IPS-18a (cell line): ENCODE results near the gene MTHFR.

Experiments used
- H3K27ac ChIP-seq: one replicate; pipeline ENCODE4 v1.5.1; 2013; ENCODE audit warnings: low read length
- H3K27me3 ChIP-seq: one replicate; pipeline ENCODE4 v1.6.1; 2013; ENCODE audit warnings: mild to moderate bottlenecking, low read length; ENCODE audit not compliant: control insufficient read depth, insufficient read depth
- H3K36me3 ChIP-seq: one replicate; pipeline ENCODE4 v1.6.1; 2013; ENCODE audit warnings: low read depth, low read length; ENCODE audit not compliant: control insufficient read depth
- H3K4me1 ChIP-seq: one replicate; pipeline ENCODE4 v1.6.1; 2013; ENCODE audit warnings: low read depth, low read length; ENCODE audit not compliant: control insufficient read depth
- H3K4me3 ChIP-seq: one replicate; pipeline ENCODE4 v1.5.1; 2013; ENCODE audit warnings: low read length
- H3K9ac ChIP-seq: one replicate; pipeline ENCODE4 v1.6.1; 2013; ENCODE audit warnings: mild to moderate bottlenecking, low read length, moderate library complexity
- H3K9me3 ChIP-seq: one replicate; pipeline ENCODE4 v1.6.1; 2013; ENCODE audit warnings: low read depth, low read length; ENCODE audit not compliant: control insufficient read depth

Gene MTHFR

DNA sequence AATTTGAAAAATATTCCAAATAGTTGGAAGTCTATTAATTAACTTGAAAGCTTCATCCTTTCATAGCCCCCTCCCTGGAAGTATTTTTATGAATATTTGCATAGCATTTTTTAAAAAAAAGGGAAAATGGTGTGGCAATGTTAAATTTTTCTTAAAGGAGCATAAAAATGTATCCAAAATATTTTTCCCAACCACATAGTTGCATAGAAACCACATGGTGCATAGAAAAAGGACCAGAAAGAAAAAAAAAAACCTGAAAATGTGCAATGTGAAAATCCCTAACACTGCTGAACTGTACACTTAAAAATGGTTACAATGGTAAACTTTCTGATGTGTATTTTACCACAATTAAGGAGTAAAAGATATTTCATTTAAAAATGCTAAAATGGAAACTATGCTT is 35.8 kb downstream of the MTHFR start:
- Histone ChIP-seq H3K36me3 (no peaks in the 10 kb centered on the region), H3K27ac (no peak overlapping the region), H3K9me3 (no peaks in the 10 kb centered on the region), H3K4me3 (no peak overlapping the region), H3K27me3 (no peaks in the 10 kb centered on the region), H3K9ac (no peak overlapping the region), H3K4me1 (no peaks in the 10 kb centered on the region)

DNA sequence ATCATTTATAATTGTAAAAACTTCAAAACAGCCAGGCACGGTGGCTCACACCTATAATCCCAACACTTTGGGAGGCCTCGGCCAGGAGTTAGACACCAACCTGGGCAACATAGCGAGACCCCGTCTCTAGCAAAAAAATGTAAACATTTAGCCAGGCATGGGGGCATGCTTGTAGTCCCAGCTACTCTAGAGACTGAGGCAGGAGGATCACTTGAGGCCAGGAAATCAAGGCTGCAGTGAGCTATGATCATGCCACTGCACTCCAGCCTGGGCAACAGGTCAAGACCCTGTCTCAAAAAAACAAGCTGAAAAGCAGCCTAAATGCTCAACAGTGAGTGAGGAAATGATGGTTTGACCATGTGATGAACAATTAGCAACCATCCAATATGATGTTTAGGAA is 36.5 kb downstream of the MTHFR start:
- no peaks in the 10 kb centered on the region for H3K9me3 ChIP-seq

DNA sequence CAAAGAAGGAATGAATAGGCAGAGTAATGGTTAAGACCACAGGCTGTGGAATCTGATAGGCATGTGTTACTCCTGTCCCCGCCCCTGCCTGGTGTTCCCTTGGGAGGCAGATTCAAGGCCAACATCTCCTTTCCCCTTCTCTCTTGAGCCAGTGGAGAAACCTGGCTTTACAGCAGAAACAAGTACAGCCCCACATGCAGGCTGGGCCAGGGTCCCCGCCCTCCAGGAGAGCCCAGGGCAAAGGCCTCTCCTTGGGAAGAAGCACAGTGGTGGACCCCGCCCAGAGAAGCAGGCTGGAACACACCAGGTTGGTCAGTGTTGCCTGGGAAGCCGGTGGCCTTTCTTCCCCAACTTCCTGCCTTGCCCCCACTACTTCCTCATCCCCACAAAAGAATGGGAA is 36.9 kb downstream of the MTHFR start:
- Histone ChIP-seq H3K27me3 (peaks cover 3% of the 10 kb centered on the region), H3K36me3 (no peaks in the 10 kb centered on the region), H3K9ac (no peak overlapping the region), H3K27ac (no peak overlapping the region), H3K9me3 (no peaks in the 10 kb centered on the region), H3K4me1 (no peaks in the 10 kb centered on the region), H3K4me3 (no peak overlapping the region)

More for the DNA sequence above, 36.5 kb downstream of the MTHFR start:
- Histone ChIP-seq H3K36me3 (no peaks in the 10 kb centered on the region), H3K27me3 (no peaks in the 10 kb centered on the region), H3K4me1 (no peaks in the 10 kb centered on the region), H3K4me3 (no peak overlapping the region), H3K9ac (no peak overlapping the region), H3K27ac (no peak overlapping the region)

DNA sequence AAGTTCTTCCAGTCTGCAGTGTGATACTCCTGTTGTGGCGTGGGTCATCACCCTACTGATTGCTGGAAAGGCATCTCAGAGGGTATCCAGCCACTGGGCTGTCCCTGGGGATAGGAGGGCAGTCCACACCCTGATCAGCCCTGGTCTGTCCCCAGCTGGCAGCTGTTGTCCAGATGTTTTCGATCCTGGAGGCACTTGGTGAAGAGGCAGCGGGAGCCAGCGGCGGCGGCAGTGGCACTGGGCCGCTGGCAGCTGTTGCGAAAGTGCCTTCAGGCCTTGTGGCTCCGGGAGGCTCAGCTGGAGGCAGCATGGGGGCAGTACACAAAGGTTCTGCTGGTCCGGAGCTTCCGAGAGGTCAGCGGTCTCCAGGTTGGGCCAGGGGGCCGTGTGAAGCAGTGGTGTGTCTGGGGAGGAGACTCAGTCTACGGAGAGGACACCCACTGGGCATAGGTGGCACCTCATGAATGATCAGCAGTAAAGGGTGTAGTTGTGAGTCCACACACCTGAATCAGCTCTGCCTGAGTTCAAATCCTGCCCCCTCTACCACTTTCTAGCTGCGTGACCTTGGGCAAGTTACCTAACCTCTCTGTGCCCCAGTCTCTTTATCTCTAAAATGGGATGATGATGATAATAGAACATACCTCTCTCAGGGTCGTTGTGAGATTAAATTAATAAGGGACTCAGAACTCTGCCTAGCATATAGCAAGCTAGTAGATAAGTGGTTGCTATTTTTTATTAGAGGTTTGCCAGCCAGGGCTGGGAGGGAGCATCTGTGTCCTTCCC is 37.7 kb downstream of the MTHFR start:
- H3K9ac ChIP-seq = no peak overlapping the region
- H3K27me3 ChIP-seq = peaks cover 10% of the 10 kb centered on the region

DNA sequence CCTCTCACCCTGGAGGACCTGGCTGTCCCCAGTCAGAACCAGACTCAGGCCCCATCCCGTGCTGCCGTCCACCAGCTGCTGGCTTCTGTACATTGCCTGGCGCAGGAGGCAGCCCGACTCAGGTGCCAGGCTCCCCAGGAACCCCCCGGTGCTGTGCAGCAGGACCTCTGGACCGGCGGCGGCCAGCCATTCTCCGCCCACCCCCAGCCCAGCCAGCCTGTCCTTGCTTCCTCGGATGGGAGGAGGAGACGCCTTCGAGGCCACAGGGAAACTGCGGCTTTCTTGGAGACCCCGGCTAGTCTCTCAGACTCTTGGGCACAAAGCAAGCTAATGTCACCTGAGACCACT is 39.4 kb downstream of the MTHFR start:
- Histone ChIP-seq H3K27ac (no peak overlapping the region), H3K9me3 (no peaks in the 10 kb centered on the region)

More for the DNA sequence above, 37.7 kb downstream of the MTHFR start:
- no peaks in the 10 kb centered on the region for H3K4me1 ChIP-seq
- no peak overlapping the region for H3K27ac ChIP-seq
- no peak overlapping the region for H3K4me3 ChIP-seq
- H3K9me3 ChIP-seq = no peaks in the 10 kb centered on the region
- no peaks in the 10 kb centered on the region for H3K36me3 ChIP-seq

DNA sequence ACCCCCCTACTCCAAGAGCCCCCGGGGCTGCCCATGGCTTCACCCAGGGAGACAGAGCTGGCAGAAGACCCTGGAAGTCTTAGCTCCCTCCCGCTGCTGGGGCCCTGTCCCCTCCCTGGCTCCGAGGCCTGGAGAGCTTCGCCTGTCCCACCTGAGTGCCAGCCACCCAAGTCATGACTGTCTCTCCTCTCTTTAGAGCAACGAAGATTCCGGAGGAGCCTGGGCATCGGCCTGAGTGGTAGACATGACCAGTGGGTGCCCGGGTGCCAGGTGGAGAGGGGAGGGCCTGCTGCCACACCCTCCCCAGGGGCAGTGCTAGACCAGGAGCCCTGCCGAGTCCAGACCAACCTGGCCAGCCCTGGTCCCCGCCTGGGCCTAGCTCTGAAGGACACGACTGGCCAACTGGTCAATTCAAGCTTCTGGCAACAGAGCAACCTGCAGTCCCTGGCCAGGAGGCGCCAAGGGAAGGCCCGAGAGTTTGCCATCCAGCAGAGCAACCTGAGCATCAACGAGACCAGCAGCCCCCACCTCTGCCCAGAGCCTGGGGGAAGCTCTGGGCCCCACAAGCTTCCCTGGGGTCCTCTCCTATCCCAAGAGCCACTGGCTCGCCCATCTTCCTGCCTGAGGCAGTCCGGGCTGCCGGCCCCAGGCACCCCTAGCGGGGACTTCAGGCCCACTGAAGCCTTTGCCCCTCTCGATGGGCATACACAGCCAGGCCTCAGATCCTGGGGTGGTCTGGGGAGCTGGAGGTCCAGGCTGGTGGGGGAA is 39.9 kb downstream of the MTHFR start:
- H3K9me3 ChIP-seq = no peaks in the 10 kb centered on the region
- H3K27me3 ChIP-seq = peaks cover 32% of the 10 kb centered on the region
- no peaks in the 10 kb centered on the region for H3K36me3 ChIP-seq
- H3K4me3 ChIP-seq = no peak overlapping the region
- no peak overlapping the region for H3K27ac ChIP-seq
- H3K9ac ChIP-seq = no peak overlapping the region
- peaks cover 9% of the 10 kb centered on the region for H3K4me1 ChIP-seq

More for the DNA sequence above, 39.4 kb downstream of the MTHFR start:
- Histone ChIP-seq H3K4me1 (peaks cover 9% of the 10 kb centered on the region), H3K27me3 (peaks cover 27% of the 10 kb centered on the region), H3K4me3 (no peak overlapping the region), H3K9ac (no peak overlapping the region), H3K36me3 (no peaks in the 10 kb centered on the region)

DNA sequence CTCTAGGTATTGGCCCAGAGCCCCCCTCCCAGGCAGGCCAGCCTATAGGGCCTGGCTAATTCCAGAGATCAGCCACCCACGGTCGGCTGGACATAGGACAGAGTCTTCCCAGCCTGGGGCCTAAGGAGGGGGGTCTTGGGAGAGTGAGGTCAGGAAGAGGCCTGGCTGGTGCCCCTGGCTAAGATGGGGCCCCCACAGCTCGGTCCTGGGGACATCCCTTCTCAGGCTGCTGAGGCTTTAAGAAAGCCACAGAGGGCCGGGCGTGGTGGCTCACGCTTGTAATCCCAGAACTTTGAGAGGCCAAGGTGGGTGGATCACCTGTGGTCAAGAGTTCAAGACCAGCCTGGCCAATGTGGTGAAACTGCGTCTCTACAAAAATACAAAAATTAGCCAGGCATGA is 41.2 kb downstream of the MTHFR start:
- peaks cover 44% of the 10 kb centered on the region for H3K27me3 ChIP-seq
- no peak overlapping the region for H3K27ac ChIP-seq
- H3K9me3 ChIP-seq = no peaks in the 10 kb centered on the region
- H3K4me3 ChIP-seq = no peak overlapping the region
- H3K36me3 ChIP-seq = no peaks in the 10 kb centered on the region
- H3K9ac ChIP-seq = no peak overlapping the region
- peaks cover 9% of the 10 kb centered on the region for H3K4me1 ChIP-seq

DNA sequence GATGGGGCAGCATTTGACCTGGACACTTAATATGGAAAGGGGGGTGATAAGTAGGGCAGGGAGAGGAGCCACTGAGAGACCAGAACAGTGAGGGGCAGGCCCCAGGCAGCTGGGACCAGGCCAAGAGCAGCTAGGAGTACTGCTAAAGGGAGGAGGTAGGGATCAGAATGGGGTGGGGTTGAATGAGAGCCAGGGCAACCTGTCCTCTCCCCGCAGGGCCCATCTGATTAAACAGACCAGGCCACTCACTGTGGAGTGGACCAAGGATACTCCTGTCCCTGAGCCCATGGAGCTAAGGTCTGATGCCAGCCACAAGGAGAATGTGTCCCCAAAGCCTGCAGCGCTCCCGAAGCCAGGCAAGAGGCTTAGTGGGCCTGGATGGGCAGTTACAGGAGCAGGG is 41.6 kb downstream of the MTHFR start:
- Histone ChIP-seq H3K4me3 (no peak overlapping the region), H3K9ac (no peak overlapping the region), H3K27ac (no peak overlapping the region), H3K9me3 (no peaks in the 10 kb centered on the region), H3K36me3 (no peaks in the 10 kb centered on the region), H3K4me1 (peaks cover 9% of the 10 kb centered on the region), H3K27me3 (peaks cover 44% of the 10 kb centered on the region)

DNA sequence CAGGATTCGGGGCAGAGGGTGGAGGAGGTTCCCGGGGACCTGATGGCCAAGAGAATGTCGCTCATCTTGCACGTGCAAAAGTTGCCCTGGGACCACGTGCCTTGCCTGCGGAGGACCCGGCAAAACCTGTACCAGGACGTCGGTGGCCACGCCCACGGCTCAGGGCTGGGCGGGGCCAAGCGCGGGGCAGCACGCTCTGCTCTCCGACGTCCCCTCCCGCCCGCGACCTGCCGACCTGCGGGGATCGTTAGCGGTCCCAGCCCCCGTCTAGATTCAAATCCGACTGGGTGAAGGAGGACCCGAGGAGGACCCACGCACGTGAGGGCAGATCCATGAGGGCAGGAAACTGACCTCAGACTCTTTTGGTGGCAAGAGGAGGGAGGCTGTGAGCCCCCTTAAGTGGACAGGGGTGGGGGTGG is 43.8 kb downstream of the MTHFR start, which contains the start of gene C1orf167:
Gene C1orf167, plus strand, starts transcription at position 206 of the 419 bp plus-strand sequence. CDS start 2,208 bp downstream, outside the sequence.
- H3K9ac ChIP-seq = no peak within 1 kb of the TSS
- H3K36me3 ChIP-seq = no peaks in the 10 kb centered on the region
- H3K4me3 ChIP-seq = peak within 1 kb of the TSS; percentile 34
- peaks cover 9% of the 10 kb centered on the region for H3K4me1 ChIP-seq
- H3K9me3 ChIP-seq = no peaks in the 10 kb centered on the region
- no peak within 1 kb of the TSS for H3K27ac ChIP-seq
- peaks cover 44% of the 10 kb centered on the region for H3K27me3 ChIP-seq

DNA sequence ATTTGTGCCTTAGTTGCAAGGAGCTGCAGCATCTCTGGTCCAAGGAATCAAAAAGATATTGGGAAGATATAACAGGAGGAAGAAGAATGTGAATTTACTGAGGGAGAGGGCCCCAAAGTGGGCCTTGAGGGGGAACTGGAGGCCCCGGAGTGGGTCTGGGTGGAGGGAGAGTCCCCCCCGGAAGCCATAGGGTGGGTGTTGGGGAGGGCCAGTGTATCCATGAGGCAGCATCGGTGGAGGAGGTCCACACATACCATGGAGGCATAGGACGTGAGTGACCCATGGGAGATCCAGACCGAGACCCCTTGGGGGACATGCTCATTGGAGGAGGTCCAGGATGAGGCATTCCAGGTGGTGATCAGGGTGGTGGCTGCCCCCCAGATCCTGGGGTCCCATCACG is 44.5 kb downstream of the MTHFR start:
- H3K9ac ChIP-seq = no peak overlapping the region
- H3K36me3 ChIP-seq = no peaks in the 10 kb centered on the region
- H3K9me3 ChIP-seq = no peaks in the 10 kb centered on the region
- H3K27ac ChIP-seq = no peak overlapping the region
- H3K27me3 ChIP-seq = peaks cover 44% of the 10 kb centered on the region
- peaks cover 9% of the 10 kb centered on the region for H3K4me1 ChIP-seq
- H3K4me3 ChIP-seq = no peak overlapping the region

DNA sequence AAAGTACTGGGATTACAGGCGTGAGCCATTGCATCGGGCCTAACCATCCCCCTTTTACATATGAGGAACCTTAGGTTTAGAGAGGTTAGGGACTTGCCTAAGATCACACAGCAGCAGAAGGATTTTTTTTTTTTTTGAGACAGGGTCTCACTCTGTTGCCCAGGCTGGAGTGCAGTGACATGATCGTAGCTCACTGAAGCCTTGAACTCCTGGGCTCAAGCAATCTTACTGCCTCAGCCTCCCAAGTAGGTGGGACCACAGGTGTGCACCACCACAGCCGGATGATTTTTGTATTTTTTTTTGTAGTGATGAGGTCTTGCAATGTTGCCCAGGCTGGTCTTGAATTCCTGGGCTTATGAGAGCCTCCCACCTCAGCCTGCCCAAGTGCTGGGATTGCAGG is 46.0 kb downstream of the MTHFR start:
- peaks cover 9% of the 10 kb centered on the region for H3K4me1 ChIP-seq
- H3K36me3 ChIP-seq = no peaks in the 10 kb centered on the region
- H3K27ac ChIP-seq = no peak overlapping the region
- H3K27me3 ChIP-seq = peaks cover 44% of the 10 kb centered on the region
- H3K9me3 ChIP-seq = no peaks in the 10 kb centered on the region
- H3K9ac ChIP-seq = no peak overlapping the region
- no peak overlapping the region for H3K4me3 ChIP-seq
